Forelimb muscle (tissue), 1 donor: ENCODE results near the gene IPO4. TPM values are rescaled to one million over a fixed set of nuclear protein-coding genes. Genes with fewer than 3 reads are reported as not detected.
A peak's percentile ranks its signal among the peaks of the same experiment; 100 is the strongest.

Source experiments
- DNase-seq: peaks from one replicate; pipeline ENCODE4 v3.0.0-alpha.2; 2013; ENCODE audit warnings: low read depth
- polyA plus RNA-seq: library from polyadenylated mRNA; unstranded; fragments of 120-200 nt; gene quantifications from one replicate; pipeline ENCODE4 v1.2.1, GENCODE V29; 2013; ENCODE audit not compliant: insufficient read length

The IPO4 gene
- polyA plus RNA-seq, 1 donor, result 26.4 TPM

DNA sequence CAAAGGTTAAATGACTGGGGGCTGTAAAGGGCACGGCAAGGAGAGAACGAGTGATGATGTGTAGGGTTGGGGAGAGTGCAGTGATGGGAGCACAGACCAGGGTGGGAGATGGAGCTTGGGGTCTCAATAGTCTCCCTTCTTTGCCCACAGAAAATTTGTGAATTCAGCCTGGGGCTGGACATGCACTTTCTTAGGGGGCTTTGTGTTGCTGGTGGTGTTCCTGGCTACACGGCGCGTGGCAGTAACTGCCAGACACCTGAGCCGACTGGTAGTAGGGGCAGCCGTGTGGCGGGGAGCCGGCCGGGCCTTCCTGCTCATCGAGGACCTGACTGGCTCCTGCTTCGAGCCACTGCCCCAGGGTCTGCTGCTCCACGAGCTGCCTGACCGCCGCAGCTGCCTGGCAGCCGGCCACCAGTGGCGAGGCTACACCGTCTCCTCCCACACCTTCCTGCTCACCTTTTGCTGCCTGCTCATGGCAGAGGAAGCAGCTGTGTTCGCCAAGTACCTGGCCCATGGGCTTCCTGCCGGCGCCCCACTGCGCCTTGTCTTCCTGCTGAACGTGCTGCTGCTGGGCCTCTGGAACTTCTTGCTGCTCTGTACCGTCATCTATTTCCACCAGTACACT is 56.4 kb downstream of the IPO4 start:
- no peak for DNase-seq

DNA sequence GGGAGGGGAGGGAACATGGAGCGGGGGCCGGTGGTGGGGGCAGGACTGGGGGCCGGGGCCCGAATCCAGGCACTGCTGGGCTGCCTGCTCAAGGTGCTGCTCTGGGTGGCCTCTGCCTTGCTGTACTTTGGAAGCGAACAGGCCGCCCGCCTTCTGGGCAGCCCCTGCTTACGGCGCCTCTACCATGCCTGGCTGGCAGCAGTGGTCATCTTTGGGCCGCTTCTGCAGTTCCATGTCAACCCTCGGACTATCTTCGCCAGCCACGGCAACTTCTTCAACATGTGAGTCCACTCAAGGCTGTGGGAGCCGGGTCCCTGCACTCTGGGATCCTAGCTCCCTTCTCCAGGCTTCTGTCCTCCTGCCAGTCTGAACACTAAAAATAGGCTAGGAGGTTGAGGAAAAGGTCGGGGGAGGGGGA is 57.1 kb downstream of the IPO4 start:
- no peak for DNase-seq

DNA sequence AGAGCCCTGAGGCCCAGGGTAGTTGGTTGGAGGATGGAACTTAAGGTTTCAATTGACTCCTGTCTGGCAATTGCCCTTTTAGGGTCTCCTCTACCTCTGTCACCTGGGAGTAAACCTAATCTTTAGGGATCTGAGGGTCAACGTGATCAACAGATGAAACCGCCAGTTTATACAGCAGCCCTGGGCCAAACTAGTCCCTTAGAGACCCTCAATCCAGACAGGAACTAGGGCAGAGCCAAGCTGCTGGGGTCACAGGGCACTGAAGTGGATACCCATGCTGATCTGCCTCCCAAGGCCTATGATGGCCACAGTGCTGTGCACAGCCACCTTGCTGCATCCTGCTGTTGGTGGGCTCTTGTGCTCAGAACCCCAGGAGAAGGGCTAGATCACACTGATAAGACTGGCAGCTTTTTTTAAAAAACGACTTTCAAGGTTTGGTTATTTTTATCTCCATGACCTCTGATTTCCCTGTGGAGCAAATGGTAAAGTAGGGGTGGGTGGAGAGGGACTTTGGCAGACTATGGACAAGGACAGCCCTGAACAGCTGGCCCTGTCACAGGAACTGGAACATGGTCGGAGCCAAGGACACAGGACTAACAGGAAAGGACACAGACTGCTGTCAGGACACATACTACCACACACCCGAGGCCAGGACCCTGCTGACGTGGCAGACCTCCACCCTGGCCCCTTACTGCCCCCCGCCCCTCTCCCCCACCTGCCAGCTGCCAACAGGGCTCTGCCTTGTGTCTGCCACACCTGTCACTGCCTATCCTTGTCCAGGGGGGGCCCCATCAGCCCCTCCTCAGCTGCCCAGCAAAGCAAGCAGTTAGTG is 57.7 kb downstream of the IPO4 start:
- DNase-seq, result peak; percentile 32

DNA sequence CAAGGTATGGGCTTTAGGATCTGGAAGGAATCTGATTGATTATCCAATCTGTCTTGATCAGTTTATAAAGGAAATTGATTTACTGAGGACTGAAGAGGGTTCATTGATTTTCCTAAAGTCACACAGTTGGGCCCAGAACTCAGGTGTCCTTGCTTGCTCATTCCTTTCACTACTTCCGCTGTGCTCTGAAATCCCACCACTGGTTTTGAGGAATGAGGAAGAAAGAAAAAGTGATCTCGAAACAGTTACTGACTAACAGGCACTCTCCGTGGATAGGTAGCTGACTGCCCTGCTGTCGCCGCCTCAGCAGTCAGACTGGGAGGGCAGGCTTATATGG is 58.3 kb downstream of the IPO4 start, which contains the start of gene FITM1:
TSS of gene FITM1 (plus strand) at position 280 of the 337 bp plus-strand sequence. CDS start 905 bp downstream, outside the sequence.
- DNase-seq, result no peak

Other genes starting within 250 kb of the IPO4 start
- gene DHRS4, start 235.0 kb downstream of the IPO4 start, polyA plus RNA-seq, result 20.9 TPM
- gene DHRS4L2, start 199.9 kb downstream of the IPO4 start, polyA plus RNA-seq, result 9.2 TPM
- gene CARMIL3, start 136.8 kb downstream of the IPO4 start, polyA plus RNA-seq, result 0.18 TPM
- not detected for gene CPNE6, start 117.3 kb downstream of the IPO4 start, polyA plus RNA-seq
- 3.6 TPM for gene PCK2, start 94.5 kb downstream of the IPO4 start, polyA plus RNA-seq
- 45.7 TPM for gene DCAF11, start 74.0 kb downstream of the IPO4 start, polyA plus RNA-seq
- 1.8 TPM for gene NRL, start 73.9 kb downstream of the IPO4 start, polyA plus RNA-seq
- gene FITM1, start 58.2 kb downstream of the IPO4 start, polyA plus RNA-seq, result 164 TPM
- gene PSME1, start 52.6 kb downstream of the IPO4 start, polyA plus RNA-seq, result 110 TPM
- 32.1 TPM for gene EMC9, start 47.2 kb downstream of the IPO4 start, polyA plus RNA-seq
- 74.3 TPM for gene PSME2, start 42.2 kb downstream of the IPO4 start, polyA plus RNA-seq
- gene RNF31, start 41.3 kb downstream of the IPO4 start, polyA plus RNA-seq, result 32.6 TPM
- gene IRF9, start 27.6 kb downstream of the IPO4 start, polyA plus RNA-seq, result 25.1 TPM
- gene REC8, start 16.7 kb downstream of the IPO4 start, polyA plus RNA-seq, result 8.2 TPM
- 18.8 TPM for gene TM9SF1, start 6.6 kb upstream of the IPO4 start, polyA plus RNA-seq
- gene TSSK4, start 16.9 kb upstream of the IPO4 start, polyA plus RNA-seq, result 5.0 TPM
- 40.0 TPM for gene CHMP4A, start 24.7 kb upstream of the IPO4 start, polyA plus RNA-seq
- gene MDP1, start 27.2 kb upstream of the IPO4 start, polyA plus RNA-seq, result 5.5 TPM
- 188 TPM for gene NEDD8, start 43.6 kb upstream of the IPO4 start, polyA plus RNA-seq
- 53.3 TPM for gene GMPR2, start 44.1 kb upstream of the IPO4 start, polyA plus RNA-seq
- gene TINF2, start 53.8 kb upstream of the IPO4 start, polyA plus RNA-seq, result 37.0 TPM
- 0.86 TPM for gene TGM1, start 74.4 kb upstream of the IPO4 start, polyA plus RNA-seq
- gene RABGGTA, start 82.8 kb upstream of the IPO4 start, polyA plus RNA-seq, result 14.7 TPM
- gene DHRS1, start 111.0 kb upstream of the IPO4 start, polyA plus RNA-seq, result 15.0 TPM
- 21.1 TPM for gene NOP9, start 111.0 kb upstream of the IPO4 start, polyA plus RNA-seq
- gene CIDEB, start 119.2 kb upstream of the IPO4 start, polyA plus RNA-seq, result 8.2 TPM
- gene LTB4R2, start 121.3 kb upstream of the IPO4 start, polyA plus RNA-seq, result 2.0 TPM
- 2.1 TPM for gene LTB4R, start 122.7 kb upstream of the IPO4 start, polyA plus RNA-seq
- gene ADCY4, start 146.3 kb upstream of the IPO4 start, polyA plus RNA-seq, result 15.2 TPM
- gene RIPK3, start 151.2 kb upstream of the IPO4 start, polyA plus RNA-seq, result 1.1 TPM
- gene NFATC4, start 179.4 kb upstream of the IPO4 start, polyA plus RNA-seq, result 39.2 TPM
- 23.1 TPM for gene NYNRIN, start 210.2 kb upstream of the IPO4 start, polyA plus RNA-seq
- 2.4 TPM for gene CBLN3, start 240.9 kb upstream of the IPO4 start, polyA plus RNA-seq
- gene KHNYN, start 241.1 kb upstream of the IPO4 start, polyA plus RNA-seq, result 38.1 TPM